Rectal smooth muscle tissue (tissue), 1 donor: ENCODE data around the gene ENHO.

ENCODE experiments used
- H3K27ac ChIP-seq: one replicate; pipeline ENCODE4 v1.7.0; 2013; ENCODE audit warnings: low read depth, low read length, inconsistent platforms
- H3K27me3 ChIP-seq: one replicate; pipeline ENCODE4 v1.7.0; 2013; ENCODE audit warnings: low read length; ENCODE audit not compliant: control insufficient read depth, insufficient read depth
- H3K36me3 ChIP-seq: one replicate; pipeline ENCODE4 v1.7.0; 2013; ENCODE audit warnings: low read length; ENCODE audit not compliant: control insufficient read depth, insufficient read depth
- H3K4me1 ChIP-seq: one replicate; pipeline ENCODE4 v1.7.0; 2013; ENCODE audit warnings: low read length; ENCODE audit not compliant: control insufficient read depth, insufficient read depth
- H3K4me3 ChIP-seq: one replicate; pipeline ENCODE4 v1.7.0; 2013; ENCODE audit warnings: low read length
- H3K9ac ChIP-seq: one replicate; pipeline ENCODE4 v1.7.0; 2013; ENCODE audit warnings: low read length

ENHO gene

DNA sequence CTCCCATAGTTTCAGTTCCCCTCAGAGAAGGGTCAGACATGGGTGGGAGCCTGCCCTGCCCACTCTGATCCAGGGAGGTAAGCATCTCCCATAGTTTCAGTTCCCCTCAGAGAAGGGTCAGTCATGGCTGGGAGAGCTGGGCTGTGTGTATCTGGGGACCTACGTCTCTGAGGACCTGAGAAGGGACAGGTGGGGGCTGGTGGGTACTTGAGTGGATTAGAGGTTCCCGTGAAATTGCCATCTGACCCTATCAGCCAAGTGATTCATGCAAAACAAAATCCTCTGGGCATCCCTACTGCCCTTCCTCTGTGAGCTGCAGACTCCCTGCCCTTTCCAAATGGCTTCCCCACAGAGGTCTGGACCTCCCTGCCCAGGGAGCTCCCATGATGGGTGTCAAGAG lies 3.9 kb downstream of the ENHO start:
- Histone ChIP-seq H3K9ac (no peak overlapping the region), H3K36me3 (no peaks in the 10 kb centered on the region), H3K27ac (no peak overlapping the region), H3K4me3 (no peak overlapping the region), H3K4me1 (peaks cover 3% of the 10 kb centered on the region), H3K27me3 (no peaks in the 10 kb centered on the region)

DNA sequence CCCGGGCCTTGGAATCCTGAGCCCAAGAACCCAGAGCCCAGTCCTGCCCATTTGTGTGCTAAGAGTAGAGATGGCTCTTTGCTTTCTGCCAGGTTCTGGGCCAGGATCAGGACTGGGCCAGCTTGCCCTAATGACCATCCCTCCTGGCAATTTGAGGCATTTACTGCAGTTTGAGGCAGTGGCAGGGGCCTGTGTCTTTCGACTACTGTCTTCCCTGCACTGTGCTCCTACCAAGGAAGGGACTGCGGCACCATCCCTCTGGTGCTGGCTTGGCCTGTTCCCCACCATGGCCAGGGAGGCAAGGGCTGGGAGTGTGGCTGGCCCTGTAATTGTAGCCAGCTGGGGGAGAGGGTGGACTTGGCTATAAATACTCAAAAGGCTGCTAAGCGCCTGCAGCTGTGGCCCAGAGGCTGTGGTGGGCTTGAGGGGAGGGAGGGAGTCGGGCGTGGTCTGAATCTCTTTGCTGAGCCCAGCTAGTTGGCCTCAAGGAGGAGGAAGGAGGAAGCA lies 4.6 kb downstream of the ENHO start:
- H3K9ac ChIP-seq: no peak overlapping the region
- H3K36me3 ChIP-seq: no peaks in the 10 kb centered on the region
- H3K4me3 ChIP-seq: no peak overlapping the region
- H3K4me1 ChIP-seq: no peaks in the 10 kb centered on the region
- H3K27ac ChIP-seq: no peak overlapping the region
- H3K27me3 ChIP-seq: no peaks in the 10 kb centered on the region

- no peaks in the 10 kb centered on the region for H3K36me3 ChIP-seq
- no peaks in the 10 kb centered on the region for H3K4me1 ChIP-seq
- H3K27ac ChIP-seq: no peak overlapping the region
- H3K4me3 ChIP-seq: no peak overlapping the region
- no peaks in the 10 kb centered on the region for H3K27me3 ChIP-seq
- H3K9ac ChIP-seq: no peak overlapping the region
These were observed 5.6 kb downstream of the ENHO start for GRCh38 chr9:34517185-34517584.

GRCh38 chr9:34515959-34516358 lies 6.8 kb downstream of the ENHO start:
- no peak overlapping the region for H3K9ac ChIP-seq
- no peaks in the 10 kb centered on the region for H3K27me3 ChIP-seq
- no peaks in the 10 kb centered on the region for H3K4me1 ChIP-seq
- no peak overlapping the region for H3K4me3 ChIP-seq
- no peak overlapping the region for H3K27ac ChIP-seq
- no peaks in the 10 kb centered on the region for H3K36me3 ChIP-seq

DNA sequence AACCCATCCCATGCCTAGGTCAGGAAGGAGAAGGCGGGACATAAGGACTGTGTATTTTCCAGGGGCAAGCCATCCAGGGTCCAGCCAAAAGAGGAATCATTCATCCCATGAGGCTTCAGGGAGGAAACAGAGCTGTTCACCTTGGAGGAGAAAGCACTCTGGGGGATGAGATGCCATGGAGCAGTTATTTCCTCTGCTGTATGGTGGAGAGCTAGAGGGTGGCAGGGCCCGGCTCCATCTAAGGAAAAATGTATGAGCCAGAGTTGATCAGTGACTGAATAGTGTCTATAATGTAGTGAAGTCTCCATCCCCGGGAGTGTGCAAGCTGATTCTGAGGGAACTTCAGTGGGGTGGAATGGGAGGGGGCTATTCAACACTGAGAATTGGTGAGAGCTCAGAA lies 8.0 kb downstream of the ENHO start:
- Histone ChIP-seq H3K27ac (no peak overlapping the region), H3K4me3 (no peak overlapping the region), H3K27me3 (no peaks in the 10 kb centered on the region), H3K36me3 (no peaks in the 10 kb centered on the region), H3K9ac (no peak overlapping the region), H3K4me1 (no peaks in the 10 kb centered on the region)

GRCh38 chr9:34514401-34514800 lies 8.4 kb downstream of the ENHO start:
- Histone ChIP-seq H3K27ac (no peak overlapping the region), H3K9ac (no peak overlapping the region)

GRCh38 chr9:34513567-34514214 lies 9.1 kb downstream of the ENHO start:
- Histone ChIP-seq H3K4me3 (no peak overlapping the region), H3K36me3 (no peaks in the 10 kb centered on the region), H3K4me1 (no peaks in the 10 kb centered on the region), H3K9ac (no peak overlapping the region), H3K27me3 (no peaks in the 10 kb centered on the region), H3K27ac (no peak overlapping the region)

More at GRCh38 chr9:34514401-34514800, 8.4 kb downstream of the ENHO start:
- Histone ChIP-seq H3K27me3 (no peaks in the 10 kb centered on the region), H3K4me1 (no peaks in the 10 kb centered on the region), H3K4me3 (no peak overlapping the region), H3K36me3 (no peaks in the 10 kb centered on the region)

- Histone ChIP-seq H3K4me3 (no peak overlapping the region), H3K4me1 (no peaks in the 10 kb centered on the region), H3K27me3 (no peaks in the 10 kb centered on the region), H3K27ac (no peak overlapping the region), H3K36me3 (no peaks in the 10 kb centered on the region), H3K9ac (no peak overlapping the region)
These were observed 10.4 kb downstream of the ENHO start for GRCh38 chr9:34512131-34513078.

DNA sequence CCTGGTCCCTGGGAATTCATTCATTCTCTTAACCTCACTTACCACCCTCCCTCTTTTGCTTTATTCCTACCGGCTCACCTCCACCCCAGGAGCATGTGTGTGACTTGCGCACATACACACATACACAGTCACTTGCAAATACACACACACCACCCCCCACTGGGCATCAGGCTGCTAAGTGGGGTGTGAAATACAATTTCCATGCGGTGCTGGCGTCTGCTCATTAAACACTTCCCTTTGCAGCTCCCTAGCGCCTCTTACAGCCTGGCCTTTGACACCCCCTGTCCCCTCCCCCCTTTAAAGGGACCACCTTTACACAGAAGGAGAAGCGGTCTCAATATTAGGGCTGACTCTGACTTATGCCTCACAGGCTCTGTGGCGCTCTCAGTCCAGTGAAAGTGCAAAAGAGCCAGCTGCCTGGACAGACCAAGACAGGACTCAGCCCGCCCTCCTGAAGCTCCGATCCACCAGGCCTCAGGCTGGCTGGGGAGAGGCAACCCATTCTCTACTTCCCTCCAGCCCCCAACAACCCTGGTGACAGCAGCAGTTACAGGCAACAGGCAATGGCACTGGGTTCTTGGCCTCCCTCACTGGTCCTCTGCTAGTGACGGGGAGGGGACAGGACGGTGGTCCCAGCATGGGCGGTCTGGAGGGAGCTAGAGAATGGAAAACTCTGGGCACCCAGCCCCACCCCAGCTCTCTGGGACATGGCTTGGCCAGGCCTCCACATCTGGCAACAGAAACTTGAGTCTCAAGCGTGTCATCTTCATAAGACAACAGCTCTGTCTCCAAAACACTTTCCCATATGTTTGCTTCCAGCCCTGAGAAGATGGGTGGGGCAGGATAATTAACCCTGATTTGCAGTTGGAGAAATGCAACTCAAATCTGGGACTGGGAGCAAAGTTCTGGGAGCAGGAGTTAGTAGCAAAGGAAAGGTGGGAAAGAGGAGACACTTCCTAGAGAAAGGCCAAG lies 12.0 kb downstream of the ENHO start:
- H3K27ac ChIP-seq: no peak overlapping the region
- H3K4me1 ChIP-seq: no peaks in the 10 kb centered on the region
- H3K4me3 ChIP-seq: no peak overlapping the region
- H3K36me3 ChIP-seq: no peaks in the 10 kb centered on the region
- no peak overlapping the region for H3K9ac ChIP-seq
- H3K27me3 ChIP-seq: no peaks in the 10 kb centered on the region

DNA sequence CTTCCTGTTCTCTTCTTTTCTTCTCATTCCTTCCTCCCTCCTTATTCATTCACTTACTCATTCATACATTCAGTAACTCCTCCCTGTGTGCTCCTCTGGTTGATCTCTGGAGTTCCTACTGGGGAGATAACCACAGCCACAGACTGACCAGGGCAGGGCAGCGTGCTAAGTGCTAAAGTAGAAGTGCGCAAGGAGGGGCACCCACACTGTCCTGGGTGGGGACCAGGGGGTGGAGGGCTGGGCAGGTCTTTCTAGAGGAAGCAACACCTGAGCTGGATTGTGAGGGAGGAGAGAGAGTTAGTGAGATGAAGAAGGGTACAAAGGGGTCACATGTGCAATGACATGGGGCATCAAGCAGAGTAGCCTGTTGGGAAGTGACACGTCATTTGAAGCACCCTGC lies 13.8 kb downstream of the ENHO start:
- H3K4me1 ChIP-seq: no peaks in the 10 kb centered on the region
- no peak overlapping the region for H3K27ac ChIP-seq
- H3K27me3 ChIP-seq: no peaks in the 10 kb centered on the region
- H3K36me3 ChIP-seq: no peaks in the 10 kb centered on the region
- H3K4me3 ChIP-seq: no peak overlapping the region
- no peak overlapping the region for H3K9ac ChIP-seq

DNA sequence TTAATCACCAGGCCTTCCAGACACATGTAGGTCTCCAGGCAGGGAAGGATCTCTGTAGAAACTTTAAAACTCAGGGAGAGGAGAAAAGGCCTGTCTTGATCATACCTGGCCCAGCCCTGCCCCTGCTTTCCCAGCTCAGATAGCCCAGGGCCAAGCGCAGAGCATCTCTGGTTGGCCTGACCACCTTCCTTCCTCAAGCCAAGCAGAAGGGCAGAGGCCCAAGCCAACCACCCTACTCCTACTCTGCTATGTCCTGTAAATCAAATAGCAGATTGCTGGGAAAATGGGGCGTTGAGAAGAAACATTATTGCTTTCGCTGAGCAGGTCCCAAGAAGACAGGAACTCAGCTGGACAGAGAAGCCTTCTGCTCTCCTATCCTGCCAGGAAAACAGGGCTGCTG lies 14.3 kb downstream of the ENHO start:
- H3K27me3 ChIP-seq: no peaks in the 10 kb centered on the region
- no peak overlapping the region for H3K27ac ChIP-seq
- H3K4me1 ChIP-seq: no peaks in the 10 kb centered on the region
- H3K9ac ChIP-seq: no peak overlapping the region
- H3K36me3 ChIP-seq: no peaks in the 10 kb centered on the region
- no peak overlapping the region for H3K4me3 ChIP-seq

DNA sequence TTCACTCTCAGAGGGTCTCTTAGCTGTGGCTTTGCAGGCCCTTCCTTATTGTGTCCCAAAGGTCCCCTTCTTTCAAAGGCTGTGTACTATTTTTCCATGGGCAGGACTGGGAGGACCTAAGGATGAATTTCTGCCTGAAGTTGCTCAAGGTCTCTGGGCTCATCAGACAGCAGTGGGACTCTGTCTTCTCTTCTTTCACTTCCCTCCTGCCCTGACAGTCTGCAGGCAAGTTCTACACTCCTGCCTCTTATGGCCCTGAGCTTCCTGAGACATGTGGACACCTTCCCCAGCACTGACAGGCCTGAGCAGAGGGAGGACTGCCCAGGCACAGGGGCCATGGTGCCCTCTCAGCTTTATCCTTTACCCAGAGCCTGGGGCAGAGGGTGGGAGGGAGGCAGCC lies 14.8 kb downstream of the ENHO start:
- no peak overlapping the region for H3K27ac ChIP-seq
- no peaks in the 10 kb centered on the region for H3K27me3 ChIP-seq
- no peaks in the 10 kb centered on the region for H3K4me1 ChIP-seq
- H3K36me3 ChIP-seq: no peaks in the 10 kb centered on the region
- no peak overlapping the region for H3K9ac ChIP-seq
- no peak overlapping the region for H3K4me3 ChIP-seq
